Activated B cell treated with CpG ODN at 0.5 μM for 24 hours (primary cell): ENCODE data around the gene PRPF39. TPM values are rescaled to one million over a fixed set of nuclear protein-coding genes. Genes with fewer than 3 reads are reported as not detected.

ENCODE experiments used
- ATAC-seq: fragments of 200-7000 bp; cut with Tn5 transposase; one replicate; pipeline ENCODE4 v1.10.0; 2021; ENCODE audit warnings: low read depth, mild to moderate bottlenecking, moderate library complexity
- CTCF ChIA-PET: fragments of 350-600 bp; sonication (Branson Sonifier 250); formaldehyde crosslinking; loops from one replicate; lab custom pipeline; 2021; ENCODE audit warnings: antibody characterized with exemption; lab: Charles Lee
- POLR2A ChIA-PET: fragments of 350-600 bp; sonication (Branson Sonifier 250); formaldehyde crosslinking; loops from one replicate; lab custom pipeline; 2021; ENCODE audit warnings: antibody characterized with exemption; lab: Charles Lee
- DNase-seq: peaks from one replicate; pipeline ENCODE4 v3.0.0; 2022
- H3K27ac Mint-ChIP-seq: one replicate; pipeline ENCODE4 v1.8.0; 2020; ENCODE audit warnings: mixed read lengths
- H3K27me3 Mint-ChIP-seq: one replicate; pipeline ENCODE4 v1.8.0; 2021; ENCODE audit warnings: mixed read lengths
- H3K36me3 Mint-ChIP-seq: one replicate; pipeline ENCODE4 v1.8.0; 2021; ENCODE audit warnings: low read depth, mixed read lengths
- H3K4me1 Mint-ChIP-seq: one replicate; pipeline ENCODE4 v1.8.0; 2021; ENCODE audit warnings: mixed read lengths
- H3K4me3 Mint-ChIP-seq: one replicate; pipeline ENCODE4 v1.8.0; 2020; ENCODE audit warnings: mild to moderate bottlenecking, mixed read lengths
- H3K9me3 Mint-ChIP-seq: one replicate; pipeline ENCODE4 v1.8.0; 2020; ENCODE audit warnings: mixed read lengths
- intact Hi-C: fragments of 100-400 bp; cut with micrococcal nuclease; formaldehyde crosslinking; loops from one replicate; pipeline ENCODE4 v1.15.1; 2024
- total RNA-seq: library from RNA; stranded (reverse); gene quantifications from 2 replicates; pipeline ENCODE4 v1.2.3, GENCODE V29; 2022
- TF ChIP-seq, protein P1 (sequence below): fragments of 200-600 bp; IDR thresholded peaks from one replicate; pipeline ENCODE4 v1.8.0; 2022; ENCODE audit warnings: antibody characterized with exemption, mild to moderate bottlenecking

Gene PRPF39
- total RNA-seq, 1 donor from 2014 or later, result 46.0 TPM

- Mint-ChIP-seq H3K9me3 (no peaks in the 10 kb centered on the region), H3K4me3 (no peak overlapping the region), H3K4me1 (no peaks in the 10 kb centered on the region), H3K36me3 (peaks cover 73% of the 10 kb centered on the region), H3K27ac (no peak overlapping the region), H3K27me3 (no peaks in the 10 kb centered on the region)
- CTCF ChIA-PET, result no interaction called here
- intact Hi-C loops, result loop anchor here (2.0 kb wide), 1 partner anchor 20 kb away; no protein-coding TSS in a partner anchor
- POLR2A ChIA-PET, result interaction anchor here (0.8 kb wide), 1 partner anchor 20 kb away, joined by 3 read pairs; the partner anchor contains the start of gene FKBP3
- no peak for DNase-seq
- TF ChIP-seq, protein P1, sequence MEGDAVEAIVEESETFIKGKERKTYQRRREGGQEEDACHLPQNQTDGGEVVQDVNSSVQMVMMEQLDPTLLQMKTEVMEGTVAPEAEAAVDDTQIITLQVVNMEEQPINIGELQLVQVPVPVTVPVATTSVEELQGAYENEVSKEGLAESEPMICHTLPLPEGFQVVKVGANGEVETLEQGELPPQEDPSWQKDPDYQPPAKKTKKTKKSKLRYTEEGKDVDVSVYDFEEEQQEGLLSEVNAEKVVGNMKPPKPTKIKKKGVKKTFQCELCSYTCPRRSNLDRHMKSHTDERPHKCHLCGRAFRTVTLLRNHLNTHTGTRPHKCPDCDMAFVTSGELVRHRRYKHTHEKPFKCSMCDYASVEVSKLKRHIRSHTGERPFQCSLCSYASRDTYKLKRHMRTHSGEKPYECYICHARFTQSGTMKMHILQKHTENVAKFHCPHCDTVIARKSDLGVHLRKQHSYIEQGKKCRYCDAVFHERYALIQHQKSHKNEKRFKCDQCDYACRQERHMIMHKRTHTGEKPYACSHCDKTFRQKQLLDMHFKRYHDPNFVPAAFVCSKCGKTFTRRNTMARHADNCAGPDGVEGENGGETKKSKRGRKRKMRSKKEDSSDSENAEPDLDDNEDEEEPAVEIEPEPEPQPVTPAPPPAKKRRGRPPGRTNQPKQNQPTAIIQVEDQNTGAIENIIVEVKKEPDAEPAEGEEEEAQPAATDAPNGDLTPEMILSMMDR, result no peak
- ATAC-seq, result no peak
These were observed 30.4 kb downstream of the PRPF39 start for GRCh38 chr14:45114327-45114726.

DNA sequence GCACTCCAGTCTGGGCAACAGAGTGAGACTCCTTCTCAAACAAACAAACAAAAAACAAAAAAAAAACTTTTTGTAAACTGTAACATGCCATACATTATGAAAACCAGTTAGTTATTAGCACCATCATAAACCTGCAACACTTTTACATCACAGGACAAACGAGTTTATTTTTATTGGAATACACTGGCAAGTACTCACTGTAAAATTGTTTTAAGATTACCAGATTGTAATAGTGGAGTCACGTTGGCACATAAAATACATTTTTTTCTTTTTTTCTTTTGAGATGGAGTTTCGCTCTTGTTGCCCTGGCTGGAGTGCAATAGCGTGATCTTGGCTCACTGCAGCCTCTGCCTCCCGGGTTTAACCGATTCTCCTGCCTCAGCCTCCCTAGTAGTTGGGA, 34.7 kb downstream of the PRPF39 start:
- no peaks in the 10 kb centered on the region for H3K27me3 Mint-ChIP-seq

GRCh38 chr14:45120096-45120495, 36.2 kb downstream of the PRPF39 start:
- Mint-ChIP-seq H3K27ac (no peak overlapping the region), H3K36me3 (peaks cover 71% of the 10 kb centered on the region)

More for the DNA sequence above, 34.7 kb downstream of the PRPF39 start:
- POLR2A ChIA-PET, result no interaction called here
- TF ChIP-seq, protein P1, result no peak
- Mint-ChIP-seq H3K4me3 (no peak overlapping the region), H3K9me3 (no peaks in the 10 kb centered on the region), H3K36me3 (peaks cover 72% of the 10 kb centered on the region), H3K27ac (no peak overlapping the region), H3K4me1 (no peaks in the 10 kb centered on the region)
- DNase-seq (no peak), ATAC-seq (no peak)
- intact Hi-C loops, result no loop called here
- CTCF ChIA-PET, result no interaction called here

GRCh38 chr14:45123271-45123670, 39.4 kb downstream of the PRPF39 start:
- ATAC-seq (no peak), DNase-seq (no peak)
- ChIA-PET CTCF (interaction anchor here (0.7 kb wide), 1 partner anchor 11 kb away, joined by 3 read pairs; no protein-coding TSS in a partner anchor), POLR2A (interaction anchor here (0.9 to 1.0 kb wide), 2 partner anchors 11 kb away, joined by 6 to 7 read pairs; partner anchors contain the start of gene FKBP3)
- Mint-ChIP-seq H3K9me3 (no peaks in the 10 kb centered on the region), H3K27me3 (no peaks in the 10 kb centered on the region), H3K27ac (no peak overlapping the region), H3K36me3 (peaks cover 64% of the 10 kb centered on the region), H3K4me1 (no peaks in the 10 kb centered on the region), H3K4me3 (no peak overlapping the region)
- TF ChIP-seq, protein P1, result no peak
- intact Hi-C loops, result no loop called here

More at GRCh38 chr14:45120096-45120495, 36.2 kb downstream of the PRPF39 start:
- Mint-ChIP-seq H3K27me3 (no peaks in the 10 kb centered on the region), H3K4me3 (no peak overlapping the region), H3K9me3 (no peaks in the 10 kb centered on the region), H3K4me1 (no peaks in the 10 kb centered on the region)
- intact Hi-C loops, result no loop called here
- ChIA-PET CTCF (no interaction called here), POLR2A (no interaction called here)
- ATAC-seq, result no peak
- TF ChIP-seq, protein P1, result no peak
- no peak for DNase-seq

DNA sequence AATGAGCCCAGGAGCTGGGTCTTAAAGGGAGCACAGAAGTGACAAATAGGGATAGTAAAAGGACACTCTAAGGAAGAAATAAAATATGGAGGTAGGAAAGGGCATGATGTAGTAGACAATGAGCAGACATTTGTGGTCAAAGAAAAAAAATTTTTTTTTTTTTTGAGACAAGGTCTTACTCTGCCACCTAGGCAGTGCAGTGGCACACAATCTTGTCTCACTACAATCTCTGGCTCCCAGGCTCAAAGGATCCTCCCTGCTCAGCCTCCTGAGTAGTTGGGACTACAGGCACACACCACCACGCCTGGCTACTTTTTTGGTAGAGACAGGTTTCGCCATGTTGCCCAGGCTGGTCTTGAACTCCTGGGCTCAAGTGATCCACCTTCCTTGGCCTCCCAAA, 41.8 kb downstream of the PRPF39 start:
- intact Hi-C loops, result no loop called here
- H3K9me3 Mint-ChIP-seq, result no peaks in the 10 kb centered on the region
- peaks cover 49% of the 10 kb centered on the region for H3K36me3 Mint-ChIP-seq
- POLR2A ChIA-PET, result no interaction called here
- DNase-seq, result no peak
- ATAC-seq, result no peak
- no peak overlapping the region for H3K27ac Mint-ChIP-seq
- no peaks in the 10 kb centered on the region for H3K27me3 Mint-ChIP-seq
- TF ChIP-seq, protein P1, result no peak
- CTCF ChIA-PET, result no interaction called here
- H3K4me1 Mint-ChIP-seq, result no peaks in the 10 kb centered on the region
- H3K4me3 Mint-ChIP-seq, result no peak overlapping the region
